ENCODE measurements around the gene THAP8. TPM values are rescaled to one million over a fixed set of nuclear protein-coding genes. Genes with fewer than 3 reads are reported as not detected.

THAP8 gene
- total RNA-seq, 4 donors from 2014 or later = 4.6 to 6.5 (median 6.2) TPM; not detected in 1

- no peak for TF ChIP-seq POLR2A (IDR thresholded peaks at IDR 0.05)
- no peak for TF ChIP-seq CTCF (IDR thresholded peaks at IDR 0.05)
- intact Hi-C loops (cut with DNase I; ENCODE audit: low total_unique reads) = no loop called here
- H3K4me1 ChIP-seq = no peaks in the 10 kb centered on the region
- H3K4me3 ChIP-seq = no peak overlapping the region
- no peaks in the 10 kb centered on the region for H3K27me3 ChIP-seq
- no peak overlapping the region for H3K27ac ChIP-seq
- no peak for DNase-seq
- no peaks in the 10 kb centered on the region for H3K36me3 ChIP-seq
- H3K9me3 ChIP-seq = no peaks in the 10 kb centered on the region
These were observed 35.8 kb upstream of the THAP8 start for GRCh38 chr19:36089847-36090246.

GRCh38 chr19:36086326-36086725, 32.2 kb upstream of the THAP8 start:
- Histone ChIP-seq H3K4me3 (no peak overlapping the region), H3K27ac (no peak overlapping the region), H3K27me3 (no peaks in the 10 kb centered on the region), H3K9me3 (no peaks in the 10 kb centered on the region), H3K36me3 (no peaks in the 10 kb centered on the region), H3K4me1 (no peaks in the 10 kb centered on the region)
- no peak for DNase-seq
- TF ChIP-seq POLR2A (IDR thresholded peaks at IDR 0.05) (no peak), CTCF (IDR thresholded peaks at IDR 0.05) (no peak)
- intact Hi-C loops (cut with DNase I; ENCODE audit: low total_unique reads) = no loop called here

GRCh38 chr19:36084231-36085009, 30.3 kb upstream of the THAP8 start:
- intact Hi-C loops (cut with DNase I; ENCODE audit: low total_unique reads) = no loop called here
- Histone ChIP-seq H3K4me3 (no peak overlapping the region), H3K27ac (no peak overlapping the region), H3K27me3 (no peaks in the 10 kb centered on the region), H3K4me1 (no peaks in the 10 kb centered on the region), H3K36me3 (no peaks in the 10 kb centered on the region), H3K9me3 (no peaks in the 10 kb centered on the region)
- TF ChIP-seq CTCF (IDR thresholded peaks at IDR 0.05) (no peak), POLR2A (IDR thresholded peaks at IDR 0.05) (no peak)
- DNase-seq = no peak

GRCh38 chr19:36082916-36083315, 28.8 kb upstream of the THAP8 start:
- intact Hi-C loops (cut with DNase I; ENCODE audit: low total_unique reads) = no loop called here
- no peak overlapping the region for H3K27ac ChIP-seq

More at GRCh38 chr19:36082916-36083315, 28.8 kb upstream of the THAP8 start:
- DNase-seq = no peak
- Histone ChIP-seq H3K9me3 (no peaks in the 10 kb centered on the region), H3K27me3 (no peaks in the 10 kb centered on the region), H3K4me1 (no peaks in the 10 kb centered on the region), H3K4me3 (no peak overlapping the region), H3K36me3 (no peaks in the 10 kb centered on the region)
- TF ChIP-seq POLR2A (IDR thresholded peaks at IDR 0.05) (no peak), CTCF (IDR thresholded peaks at IDR 0.05) (no peak)

Measured in uterus (tissue), 4 donors.